Measurements from ENCODE around the gene ENTPD2. TPM values are rescaled to one million over a fixed set of nuclear protein-coding genes. Genes with fewer than 3 reads are reported as not detected.

Gene ENTPD2
- total RNA-seq, 1 experiment from 2014 or later = 4.0 TPM

GRCh38 chr9:137007108-137007815, 46.6 kb downstream of the ENTPD2 start:
- Histone ChIP-seq H4K8ac (replicated peaks; ENCODE audit: insufficient read length, low read depth, low read length) (no peak overlapping the region), H3K4ac (ENCODE audit: low read depth, low read length) (no peak overlapping the region), H2AK5ac (ENCODE audit: insufficient read length, low read length) (no peak overlapping the region), H4K20me1 (ENCODE audit: control insufficient read depth, insufficient read depth, insufficient read length) (peaks cover 2% of the 10 kb centered on the region), H2BK12ac (ENCODE audit: insufficient read length, low read depth, low read length) (no peak overlapping the region), H3K79me1 (ENCODE audit: insufficient read depth, low read depth, low read length, poor library complexity, severe bottlenecking) (no peaks in the 10 kb centered on the region), H3K23me2 (ENCODE audit: insufficient read length, low read depth, low read length, poor library complexity, severe bottlenecking) (no peaks in the 10 kb centered on the region), H3K4me2 (ENCODE audit: insufficient read depth, insufficient read length, low read length) (no peak overlapping the region), H3K79me2 (ENCODE audit: insufficient read depth, low read length) (no peaks in the 10 kb centered on the region), H2BK20ac (ENCODE audit: low read depth, low read length, poor library complexity, severe bottlenecking) (no peak overlapping the region), H4K5ac (ENCODE audit: insufficient read length, low read depth, low read length) (no peak overlapping the region), H4K91ac (ENCODE audit: insufficient read length, low read depth, low read length) (no peak overlapping the region), H3K9me3 (ENCODE audit: control insufficient read depth, low read depth, low read length) (no peaks in the 10 kb centered on the region), H3K27me3 (ENCODE audit: insufficient read depth, low read length) (no peaks in the 10 kb centered on the region), H2BK120ac (ENCODE audit: low read depth, low read length, poor library complexity, severe bottlenecking) (no peak overlapping the region), H3K27ac (ENCODE audit: insufficient read length, low read depth, low read length) (no peak overlapping the region), H2BK15ac (ENCODE audit: low read depth, low read length) (no peak overlapping the region), H2BK5ac (ENCODE audit: insufficient read length, low read length) (no peak overlapping the region), H3K18ac (ENCODE audit: insufficient read length, low read depth, low read length) (no peak overlapping the region), H3K23ac (ENCODE audit: insufficient read length, low read depth, low read length) (no peak overlapping the region), H3T11ph (ENCODE audit: low read length) (no peak overlapping the region), H3K4me1 (ENCODE audit: insufficient read depth, low read length) (no peaks in the 10 kb centered on the region), H2AFZ (ENCODE audit: low read length) (no peak overlapping the region), H3K14ac (ENCODE audit: insufficient read depth, low read length) (no peak overlapping the region), H3K9ac (ENCODE audit: extremely low read depth, insufficient read length, low read length) (no peak overlapping the region), H3K56ac (ENCODE audit: insufficient read length, low read depth, low read length) (no peak overlapping the region)
- Mint-ChIP-seq H3K4me3 (no peak overlapping the region), H3K4me1 (no peaks in the 10 kb centered on the region), H3K27me3 (ENCODE audit: low read depth) (peaks cover 8% of the 10 kb centered on the region), H3K9me3 (peaks cover 16 to 19% of the 10 kb centered on the region in 2 experiments), H3K27ac (no peak overlapping the region), H3K36me3 (ENCODE audit: insufficient read depth in 1 of 3, low read depth in 3 of 3) (peaks cover 5 to 6% (median 5%) of the 10 kb centered on the region in 3 experiments; a peak in 5 of 7 replicates)
- WGBS (ENCODE audit: extremely low coverage, insufficient read length, low lambda C conversion rate) = no CpG with 5 or more reads among the region's 30 CpGs
- no peak for TF ChIP-seq CTCF (conservative IDR thresholded peaks at IDR 0.05)
- DNase-seq = no peak

Data from H9 (cell line).